Hematopoietic multipotent progenitor cell treated with erythropoietin and hydrocortisone succinate and interleukin-3 and kit ligand, for 6 days (in vitro differentiated cells): ENCODE results near the gene TSPAN31.
"Not testable (repeated sequence)": the region's sequence is repeated elsewhere in the genome, so short reads cannot be mapped to it uniquely, and the experiment has no call there.

ENCODE experiments used
- DNase-seq: peaks from one replicate; pipeline ENCODE4 v3.0.0-alpha.2; 2015

Gene TSPAN31

GRCh38 chr12:57769594-57769993 is 24.8 kb downstream of the TSPAN31 start:
- no peak for DNase-seq

- no peak for DNase-seq
These were observed 25.9 kb downstream of the TSPAN31 start for GRCh38 chr12:57770734-57771133.

GRCh38 chr12:57771236-57771872 is 26.5 kb downstream of the TSPAN31 start:
- peak; percentile 97 for DNase-seq

GRCh38 chr12:57771873-57772428 is 27.1 kb downstream of the TSPAN31 start, which contains the start of gene METTL1:
Gene METTL1, minus strand, starts transcription at chr12:57772105. Its CDS starts 22 bp downstream, at chr12:57772083.
- peak; percentile 99 for DNase-seq

- peak; percentile 74 for DNase-seq
These were observed 27.8 kb downstream of the TSPAN31 start, which contains the start of gene EEF1AKMT3 for GRCh38 chr12:57772429-57773322. Gene EEF1AKMT3, plus strand, starts transcription at chr12:57772614. Its CDS starts 111 bp downstream, at chr12:57772725.

GRCh38 chr12:57774634-57775033 is 29.8 kb downstream of the TSPAN31 start:
- not testable (repeated sequence) for DNase-seq

GRCh38 chr12:57775044-57775443 is 30.2 kb downstream of the TSPAN31 start:
- DNase-seq, result no peak

- peak; percentile 58 for DNase-seq
These were observed 30.9 kb downstream of the TSPAN31 start for GRCh38 chr12:57775563-57776246.

- no peak for DNase-seq
These were observed 31.4 kb downstream of the TSPAN31 start for GRCh38 chr12:57776247-57776587.

- DNase-seq, result no peak
These were observed 32.5 kb downstream of the TSPAN31 start for GRCh38 chr12:57777367-57777766.

- no peak for DNase-seq
These were observed 33.1 kb downstream of the TSPAN31 start for GRCh38 chr12:57777911-57778310.

- DNase-seq, result no peak
These were observed 34.9 kb downstream of the TSPAN31 start for GRCh38 chr12:57779736-57780135.

- no peak for DNase-seq
These were observed 35.6 kb downstream of the TSPAN31 start for GRCh38 chr12:57780284-57780897.

GRCh38 chr12:57781244-57781643 is 36.4 kb downstream of the TSPAN31 start:
- peak; percentile 48 for DNase-seq

GRCh38 chr12:57781801-57782200 is 37.0 kb downstream of the TSPAN31 start:
- DNase-seq, result no peak

- no peak for DNase-seq
These were observed 37.4 kb downstream of the TSPAN31 start for GRCh38 chr12:57782243-57782607.

GRCh38 chr12:57782608-57783465 is 38.0 kb downstream of the TSPAN31 start, which contains the start of gene TSFM:
Gene TSFM, plus strand, starts transcription at chr12:57782787. Its CDS starts 15 bp downstream, at chr12:57782802.
- DNase-seq, result peak; percentile 98

- no peak for DNase-seq
These were observed 38.6 kb downstream of the TSPAN31 start for GRCh38 chr12:57783466-57783801.

GRCh38 chr12:57783861-57784260 is 39.0 kb downstream of the TSPAN31 start:
- DNase-seq, result no peak

- DNase-seq, result no peak
These were observed 49.1 kb downstream of the TSPAN31 start for GRCh38 chr12:57793920-57794319.

- no peak for DNase-seq
These were observed 50.5 kb downstream of the TSPAN31 start for GRCh38 chr12:57795354-57795753.

GRCh38 chr12:57796996-57797395 is 52.2 kb downstream of the TSPAN31 start:
- DNase-seq, result no peak
